GM20000 (cell line): ENCODE measurements around the gene ESRRG.

Experiments
- DNase-seq: peaks from one replicate; pipeline ENCODE4 v3.0.0; 2012; ENCODE audit warnings: low spot score
- CTCF ChIP-seq: IDR thresholded peaks from 2 replicates; pipeline ENCODE4 v1.5.1; 2012; ENCODE audit warnings: mild to moderate bottlenecking, control low read depth; ENCODE audit errors: extremely low read depth, missing control alignments

The ESRRG gene

GRCh38 chr1:216599851-216600250, 123.4 kb downstream of the ESRRG start:
- no peak for DNase-seq
- no peak for TF ChIP-seq CTCF

- no peak for TF ChIP-seq CTCF
- no peak for DNase-seq
These were observed 124.8 kb downstream of the ESRRG start for GRCh38 chr1:216598448-216598847.

- no peak for TF ChIP-seq CTCF
- no peak for DNase-seq
These were observed 126.9 kb downstream of the ESRRG start for GRCh38 chr1:216596281-216596862.

DNA sequence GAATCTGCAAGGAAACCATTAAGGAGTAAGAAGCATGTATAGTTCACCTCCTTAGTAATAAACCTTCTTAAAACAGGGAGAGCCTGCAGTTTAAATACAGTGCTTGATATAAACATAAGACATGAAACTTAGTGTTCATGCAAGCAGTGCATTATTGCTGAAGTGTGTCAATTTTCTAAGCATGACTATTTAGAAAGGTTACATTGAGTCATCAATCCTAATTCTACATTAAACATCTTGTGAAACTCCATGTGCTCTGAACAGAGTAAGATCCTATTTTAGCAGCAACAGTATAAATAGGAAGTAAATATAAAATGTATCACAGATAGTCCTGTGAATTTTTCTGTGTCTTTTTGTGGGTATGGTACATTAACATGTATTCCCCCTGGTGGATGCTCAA, 135.5 kb downstream of the ESRRG start:
- DNase-seq = no peak

DNA sequence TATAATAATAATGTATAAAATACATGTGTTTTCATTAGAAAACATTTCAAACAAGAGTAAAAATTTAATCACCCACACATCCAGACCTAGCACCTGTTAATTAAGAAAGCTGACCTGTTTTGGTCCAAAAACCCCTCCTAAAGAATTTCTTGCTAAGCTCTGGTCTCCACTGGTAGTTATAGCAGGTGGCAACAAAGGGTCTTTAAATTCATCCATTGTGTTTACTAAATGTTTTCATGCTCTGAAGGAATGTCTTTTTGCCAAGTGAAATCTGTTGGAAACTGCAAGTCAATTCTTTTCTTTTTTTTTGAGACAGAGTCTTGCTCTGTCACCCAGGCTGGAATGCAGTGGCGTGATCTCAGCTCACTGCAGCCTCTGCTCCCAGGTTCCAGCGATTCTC, 141.1 kb downstream of the ESRRG start:
- TF ChIP-seq CTCF = no peak
- DNase-seq = no peak

More for the DNA sequence above, 135.5 kb downstream of the ESRRG start:
- TF ChIP-seq CTCF = no peak

DNA sequence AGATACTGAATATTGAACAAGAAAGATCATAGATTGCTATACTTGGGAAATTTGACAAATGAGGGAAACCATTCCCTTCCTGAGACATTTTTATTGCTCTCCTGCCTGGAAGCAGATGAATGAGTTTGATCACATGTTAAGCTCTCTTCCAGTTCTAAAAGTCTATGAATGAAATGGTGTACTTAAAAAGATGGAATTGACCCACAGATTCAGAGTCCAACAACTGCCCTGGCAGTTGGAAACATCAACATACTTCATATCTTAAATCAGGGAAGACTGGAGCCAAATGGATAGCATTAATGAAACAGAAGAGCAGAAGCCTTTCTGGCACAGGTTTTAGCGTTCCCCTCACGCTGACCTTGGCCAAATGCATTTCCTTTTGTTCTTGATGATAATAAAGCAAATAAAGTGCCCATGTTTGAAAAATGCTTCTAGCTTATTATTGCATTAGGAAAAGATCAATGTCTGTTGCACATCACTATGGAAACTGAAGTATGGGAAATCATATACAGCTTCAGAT, 142.6 kb downstream of the ESRRG start:
- DNase-seq = no peak
- TF ChIP-seq CTCF = no peak

DNA sequence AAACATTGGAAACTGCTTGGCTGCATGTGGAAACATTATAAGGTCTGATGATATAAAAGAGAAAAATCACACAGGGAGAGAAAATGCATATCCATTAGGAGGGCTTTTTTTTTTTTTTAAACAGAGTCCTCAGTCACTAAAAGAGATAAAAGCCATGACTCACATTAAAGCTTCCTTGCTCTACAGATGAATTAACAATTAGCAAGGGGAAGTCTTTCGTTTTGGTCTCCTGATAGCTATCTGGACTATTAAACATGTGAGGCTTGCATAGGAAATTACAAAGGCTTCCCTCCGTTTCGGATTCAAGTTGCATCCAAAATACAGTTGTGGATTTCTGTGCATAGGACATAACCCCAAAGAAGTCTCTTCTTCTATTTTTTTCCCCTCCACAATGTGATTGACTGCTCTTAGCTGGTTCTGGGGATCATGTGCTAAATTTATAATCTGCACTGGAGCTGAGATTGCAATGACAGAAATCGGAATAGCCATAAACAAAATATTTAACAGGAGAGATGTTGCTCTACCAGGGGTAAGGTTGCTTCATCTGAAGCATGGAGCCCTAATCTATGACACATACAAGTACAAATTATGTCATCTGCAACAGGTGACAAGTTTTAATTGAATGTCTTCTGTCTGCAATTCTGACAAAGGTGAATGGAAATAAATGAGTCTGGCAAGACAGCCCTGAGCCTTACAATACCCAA, 146.8 kb downstream of the ESRRG start:
- no peak for TF ChIP-seq CTCF
- no peak for DNase-seq
